SU-DHL-6 (cell line): ENCODE results near the gene ADAM12.

Experiments
- CTCF ChIP-seq: fragments of 200-600 bp; sonication (generic); IDR thresholded peaks from one replicate; pipeline ENCODE4 v1.5.1; 2017; ENCODE audit warnings: antibody characterized with exemption, mild to moderate bottlenecking, low read length, moderate library complexity; ENCODE audit not compliant: insufficient read depth, poor library complexity, severe bottlenecking
- EZH2phosphoT487 ChIP-seq: fragments of 200-600 bp; sonication (generic), shearing (Covaris generic); conservative IDR thresholded peaks from 2 replicates; pipeline ENCODE4 v1.6.1; 2018; ENCODE audit warnings: mild to moderate bottlenecking, antibody characterized with exemption, low read length, moderate library complexity, mixed read lengths

- TF ChIP-seq CTCF: no peak
- no peak for TF ChIP-seq EZH2phosphoT487
Measured at GRCh38 chr10:126187399-126187798, 200.9 kb downstream of the ADAM12 start.
